ENCODE measurements around the gene OSR1. TPM values are rescaled to one million over a fixed set of nuclear protein-coding genes. Genes with fewer than 3 reads are reported as not detected.
A peak's percentile ranks its signal among the peaks of the same experiment; 100 is the strongest.

The OSR1 gene
- total RNA-seq, 1 experiment from 2014 or later, result 2.6 TPM

GRCh38 chr2:19369341-19369955 lies 11.0 kb upstream of the OSR1 start:
- intact Hi-C loops (cut with micrococcal nuclease), result loop anchor here (1.0 kb wide), 3 partner anchors 298 to 494 kb away; no protein-coding TSS in a partner anchor
- no peak overlapping the region for H3K9ac ChIP-seq (ENCODE audit: low read length)
- TF ChIP-seq RAD21 (IDR thresholded peaks at IDR 0.05; ENCODE audit: low read depth) (peak; percentile 83), ATF3 (IDR thresholded peaks at IDR 0.05) (no peak), TCF7L2 (IDR thresholded peaks at IDR 0.05; ENCODE audit: borderline replicate concordance, extremely low read depth, insufficient read depth, insufficient read length) (no peak), EGR1 (IDR thresholded peaks at IDR 0.05; ENCODE audit: low read depth) (no peak), POLR2A (IDR thresholded peaks at IDR 0.05; ENCODE audit: borderline replicate concordance, extremely low read depth, insufficient read depth, insufficient read length) (no peak), YY1 (IDR thresholded peaks at IDR 0.05; ENCODE audit: extremely low read depth, insufficient replicate concordance, low read depth, low read length) (no peak), ZBTB33 (IDR thresholded peaks at IDR 0.05; ENCODE audit: extremely low read depth, insufficient replicate concordance, low read length) (no peak), ELF1 (IDR thresholded peaks at IDR 0.05; ENCODE audit: borderline replicate concordance, low read depth) (no peak), CEBPB (IDR thresholded peaks at IDR 0.05; ENCODE audit: low read depth) (no peak), JUND (IDR thresholded peaks at IDR 0.05) (no peak), CTCF (IDR thresholded peaks at IDR 0.05 in 2 of 3, conservative IDR thresholded peaks at IDR 0.05 in 1 of 3; ENCODE audit: borderline replicate concordance in 1 of 3, insufficient read depth in 1 of 3, low read depth in 2 of 3, low read length in 2 of 3) (peak; percentile 40 to 79 (median 56)), ZFX (IDR thresholded peaks at IDR 0.05) (no peak), MAX (IDR thresholded peaks at IDR 0.05) (no peak)
- no peaks in the 10 kb centered on the region for H3K79me2 ChIP-seq (ENCODE audit: insufficient read depth, low read length)
- no peak overlapping the region for H3K27ac ChIP-seq (ENCODE audit: low read depth, low read length)
- no peaks in the 10 kb centered on the region for H3K9me2 ChIP-seq (ENCODE audit: insufficient read depth)
- no TSS peak for BruUV-seq (replicated peaks)
- H2AFZ ChIP-seq (ENCODE audit: low read depth, low read length, poor library complexity, severe bottlenecking), result no peak overlapping the region
- H3K4me1 ChIP-seq (ENCODE audit: control insufficient read depth in 1 of 2, insufficient read depth in 2 of 2, low read length in 2 of 2), result no peaks in the 10 kb centered on the region
- no peak overlapping the region for H3K4me2 ChIP-seq (ENCODE audit: low read length)
- RAD21 ChIA-PET (ENCODE audit: low non-redundant PET in 1 of 2, low total read pairs in 2 of 2, uncharacterized antibody in 2 of 2, unreplicated experiment in 2 of 2), result interaction anchor here (0.8 to 1.2 kb wide), 4 partner anchors 296 to 307 kb away, joined by 3 to 7 read pairs (median 4); no protein-coding TSS in a partner anchor
- CTCF ChIA-PET, result interaction anchor here (0.5 to 3.1 kb wide), 13 partner anchors 10 to 982 kb away, joined by 3 to 48 read pairs (median 4); no protein-coding TSS in a partner anchor
- no peaks in the 10 kb centered on the region for H4K20me1 ChIP-seq (ENCODE audit: insufficient read depth)
- peak; percentile 12 for DNase-seq (ENCODE audit: low read depth, low spot score)
- H3K36me3 ChIP-seq (ENCODE audit: control insufficient read depth in 1 of 2, insufficient read depth in 2 of 2, low read length in 2 of 2), result no peaks in the 10 kb centered on the region
- peak; percentile 76 for ATAC-seq
- H3K9me3 ChIP-seq (ENCODE audit: control insufficient read depth in 1 of 2, insufficient read depth in 1 of 2, low read depth in 1 of 2, low read length in 2 of 2), result no peaks in the 10 kb centered on the region
- POLR2A ChIA-PET, result no interaction called here
- H3K4me3 ChIP-seq (replicated peaks in 1 of 2; ENCODE audit: low read depth in 1 of 2, low read length in 2 of 2), result no peak overlapping the region
- H3K27me3 ChIP-seq (ENCODE audit: insufficient read depth, low read length), result peaks cover 4% of the 10 kb centered on the region; the same call in 1 of the 2 replicates

All from HCT116 (cell line).